Measurements from ENCODE around the gene CSTPP1.

DNA sequence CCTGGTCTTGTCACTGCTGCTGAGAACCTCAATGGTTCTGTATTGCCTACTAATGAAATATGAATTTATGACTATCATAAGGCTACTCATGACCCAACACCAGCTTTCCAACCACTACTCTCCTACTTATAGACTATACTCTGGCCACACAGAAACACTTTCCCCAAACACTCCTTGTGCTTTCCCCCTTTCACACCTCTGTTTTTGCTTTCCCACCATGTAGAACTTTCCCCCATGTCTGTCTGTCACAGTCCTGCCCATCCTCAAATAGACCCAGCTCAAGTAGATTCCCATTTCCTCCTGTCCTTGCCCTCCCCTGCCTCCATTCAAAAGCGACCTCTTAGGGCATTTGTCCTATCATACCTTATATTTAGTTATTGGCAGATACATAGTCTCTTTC is 134.2 kb downstream of the CSTPP1 start:
- TF ChIP-seq EZH2 (IDR thresholded peaks at IDR 0.05; ENCODE audit: borderline replicate concordance, low read depth, low read length, severe bottlenecking) = no peak
- TF ChIP-seq, protein P1, sequence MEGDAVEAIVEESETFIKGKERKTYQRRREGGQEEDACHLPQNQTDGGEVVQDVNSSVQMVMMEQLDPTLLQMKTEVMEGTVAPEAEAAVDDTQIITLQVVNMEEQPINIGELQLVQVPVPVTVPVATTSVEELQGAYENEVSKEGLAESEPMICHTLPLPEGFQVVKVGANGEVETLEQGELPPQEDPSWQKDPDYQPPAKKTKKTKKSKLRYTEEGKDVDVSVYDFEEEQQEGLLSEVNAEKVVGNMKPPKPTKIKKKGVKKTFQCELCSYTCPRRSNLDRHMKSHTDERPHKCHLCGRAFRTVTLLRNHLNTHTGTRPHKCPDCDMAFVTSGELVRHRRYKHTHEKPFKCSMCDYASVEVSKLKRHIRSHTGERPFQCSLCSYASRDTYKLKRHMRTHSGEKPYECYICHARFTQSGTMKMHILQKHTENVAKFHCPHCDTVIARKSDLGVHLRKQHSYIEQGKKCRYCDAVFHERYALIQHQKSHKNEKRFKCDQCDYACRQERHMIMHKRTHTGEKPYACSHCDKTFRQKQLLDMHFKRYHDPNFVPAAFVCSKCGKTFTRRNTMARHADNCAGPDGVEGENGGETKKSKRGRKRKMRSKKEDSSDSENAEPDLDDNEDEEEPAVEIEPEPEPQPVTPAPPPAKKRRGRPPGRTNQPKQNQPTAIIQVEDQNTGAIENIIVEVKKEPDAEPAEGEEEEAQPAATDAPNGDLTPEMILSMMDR (IDR thresholded peaks at IDR 0.05; ENCODE audit: borderline replicate concordance, extremely low read depth, low read length, poor library complexity, severe bottlenecking) = no peak

Data from DND-41 (cell line).